Measurements from ENCODE around the gene OCSTAMP. TPM values are rescaled to one million over a fixed set of nuclear protein-coding genes. Genes with fewer than 3 reads are reported as not detected.
A peak's percentile ranks its signal among the peaks of the same experiment; 100 is the strongest.

OCSTAMP gene, protein sequence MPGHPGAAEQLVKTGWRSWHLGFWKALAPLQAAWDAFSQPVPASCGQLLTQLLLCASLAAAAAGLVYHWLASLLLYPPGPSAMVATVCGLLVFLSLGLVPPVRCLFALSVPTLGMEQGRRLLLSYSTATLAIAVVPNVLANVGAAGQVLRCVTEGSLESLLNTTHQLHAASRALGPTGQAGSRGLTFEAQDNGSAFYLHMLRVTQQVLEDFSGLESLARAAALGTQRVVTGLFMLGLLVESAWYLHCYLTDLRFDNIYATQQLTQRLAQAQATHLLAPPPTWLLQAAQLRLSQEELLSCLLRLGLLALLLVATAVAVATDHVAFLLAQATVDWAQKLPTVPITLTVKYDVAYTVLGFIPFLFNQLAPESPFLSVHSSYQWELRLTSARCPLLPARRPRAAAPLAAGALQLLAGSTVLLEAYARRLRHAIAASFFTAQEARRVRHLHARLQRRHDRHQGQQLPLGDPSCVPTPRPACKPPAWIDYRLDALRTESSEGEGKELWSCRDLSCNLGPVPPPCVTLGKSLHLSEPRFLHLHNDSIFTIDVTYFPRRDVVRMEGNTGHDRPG
- polyA plus RNA-seq (2013) = not detected

DNA sequence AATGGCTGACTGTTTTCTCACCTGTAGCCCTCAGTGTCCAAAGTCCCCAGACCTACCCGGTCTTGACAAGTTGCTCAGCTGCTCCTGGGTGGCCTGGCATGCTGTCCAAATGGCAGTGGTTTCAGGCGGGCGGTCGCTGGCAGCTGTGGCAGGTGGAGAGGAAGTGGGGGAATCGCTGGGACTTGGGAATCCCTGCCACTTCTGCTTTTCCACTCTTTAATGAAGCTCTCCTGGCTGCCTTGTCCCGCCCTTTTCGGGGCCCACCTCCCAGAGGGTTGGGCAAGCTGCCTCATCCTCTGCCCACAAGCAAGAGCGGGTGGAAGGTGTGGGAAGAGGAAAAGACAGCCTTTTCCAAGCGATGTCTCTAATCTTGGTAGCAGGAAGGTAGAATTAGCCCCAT, at the start of gene OCSTAMP:
OCSTAMP (minus strand) TSS at position 194 of the 400 bp plus-strand sequence; CDS start at position 100, 94 bp downstream.
- Histone ChIP-seq H3K9me3 (ENCODE audit: control extremely low read depth in 1 of 5, control insufficient read depth in 4 of 5, insufficient read depth in 2 of 5, low read depth in 1 of 5, low read length in 4 of 5) (no peaks in the 10 kb centered on the region), H3K4me3 (ENCODE audit: control insufficient read depth in 1 of 7, extremely low read depth in 1 of 7, insufficient read depth in 4 of 7, low read depth in 2 of 7, low read length in 6 of 7) (peak within 1 kb of the TSS in 1 of 7 experiments; percentile 20), H3K27me3 (replicated peaks in 2 of 5; ENCODE audit: control insufficient read depth in 4 of 5, insufficient read depth in 5 of 5, low read length in 4 of 5) (no peaks in the 10 kb centered on the region), H3K4me1 (ENCODE audit: control extremely low read depth in 1 of 4, control insufficient read depth in 4 of 4, insufficient read depth in 4 of 4, low read length in 3 of 4) (peaks cover 8 to 64% (median 58%) of the 10 kb centered on the region in 4 experiments), H3K36me3 (ENCODE audit: control insufficient read depth in 4 of 4, insufficient read depth in 4 of 4, low read length in 3 of 4) (no peaks in the 10 kb centered on the region), H3K27ac (ENCODE audit: insufficient read depth in 1 of 2, low read depth in 1 of 2, low read length in 2 of 2, poor library complexity in 1 of 2, severe bottlenecking in 2 of 2) (no peak within 1 kb of the TSS)
- peak; percentile 48 to 81 (median 79) for DNase-seq
- ChIA-PET POLR2A (interaction anchor here (0.6 to 0.9 kb wide), 2 partner anchors 9 to 38 kb away, joined by 3 read pairs; no protein-coding TSS in a partner anchor), CTCF (interaction anchor here (0.7 to 2.1 kb wide), 9 partner anchors 10 to 202 kb away, joined by 3 to 7 read pairs (median 4); partner anchors contain the start of gene ZNF334)
- 0% methylated on average over 4 of the region's 9 CpGs for WGBS (ENCODE audit: insufficient coverage)

DNA sequence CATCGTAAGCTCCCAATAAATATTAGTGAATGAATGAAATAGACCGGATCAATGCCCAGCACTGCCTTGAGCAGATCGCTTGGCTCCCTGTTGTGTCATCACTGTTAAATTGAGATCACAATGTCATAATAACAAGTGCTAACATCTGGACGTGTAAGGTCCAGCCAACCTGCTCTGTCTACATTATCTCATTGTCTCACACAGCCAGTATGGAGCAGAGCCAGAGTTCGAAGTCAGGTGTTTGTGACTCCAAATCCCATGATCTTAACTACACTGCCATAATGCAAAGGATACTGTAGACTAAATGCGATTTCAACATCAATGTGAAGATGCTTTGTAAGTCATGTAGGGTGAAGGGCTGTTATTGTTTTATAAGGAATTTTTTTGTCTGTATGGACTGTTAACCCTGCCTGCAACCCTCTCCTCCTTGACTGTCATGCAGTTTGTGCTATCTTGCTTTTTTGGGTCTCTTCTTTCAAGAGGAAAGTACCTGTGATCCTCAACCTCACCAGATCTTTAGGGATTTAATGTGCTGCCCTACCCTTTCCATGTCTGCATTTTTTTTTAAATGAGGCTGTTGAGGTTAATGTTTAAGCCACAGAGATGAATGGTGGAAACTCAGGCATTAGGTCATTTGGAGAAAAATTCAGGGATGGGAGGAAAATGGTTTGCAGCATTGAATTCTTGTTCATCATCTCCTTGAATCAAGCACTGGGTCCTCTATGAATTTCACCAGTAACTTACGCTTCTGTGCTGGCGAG, 49.0 kb upstream of the OCSTAMP start:
- H3K4me1 ChIP-seq (ENCODE audit: control extremely low read depth in 1 of 4, control insufficient read depth in 4 of 4, insufficient read depth in 4 of 4, low read length in 3 of 4) = no peaks in the 10 kb centered on the region
- POLR2A ChIA-PET = no interaction called here
- H3K4me3 ChIP-seq (ENCODE audit: control insufficient read depth in 1 of 7, extremely low read depth in 1 of 7, insufficient read depth in 4 of 7, low read depth in 2 of 7, low read length in 6 of 7) = no peak overlapping the region
- no peak for DNase-seq
- H3K36me3 ChIP-seq (ENCODE audit: control insufficient read depth in 4 of 4, insufficient read depth in 4 of 4, low read length in 3 of 4) = no peaks in the 10 kb centered on the region
- no peaks in the 10 kb centered on the region for H3K9me3 ChIP-seq (ENCODE audit: control extremely low read depth in 1 of 5, control insufficient read depth in 4 of 5, insufficient read depth in 2 of 5, low read depth in 1 of 5, low read length in 4 of 5)
- CTCF ChIA-PET = no interaction called here
- 82% methylated on average over 2 of the region's 8 CpGs for WGBS (ENCODE audit: insufficient coverage)
- H3K27me3 ChIP-seq (replicated peaks in 2 of 5; ENCODE audit: control insufficient read depth in 4 of 5, insufficient read depth in 5 of 5, low read length in 4 of 5) = peaks cover 0 to 6% (median 0%) of the 10 kb centered on the region in 5 experiments
- H3K27ac ChIP-seq (ENCODE audit: insufficient read depth in 1 of 2, low read depth in 1 of 2, low read length in 2 of 2, poor library complexity in 1 of 2, severe bottlenecking in 2 of 2) = no peak overlapping the region

DNA sequence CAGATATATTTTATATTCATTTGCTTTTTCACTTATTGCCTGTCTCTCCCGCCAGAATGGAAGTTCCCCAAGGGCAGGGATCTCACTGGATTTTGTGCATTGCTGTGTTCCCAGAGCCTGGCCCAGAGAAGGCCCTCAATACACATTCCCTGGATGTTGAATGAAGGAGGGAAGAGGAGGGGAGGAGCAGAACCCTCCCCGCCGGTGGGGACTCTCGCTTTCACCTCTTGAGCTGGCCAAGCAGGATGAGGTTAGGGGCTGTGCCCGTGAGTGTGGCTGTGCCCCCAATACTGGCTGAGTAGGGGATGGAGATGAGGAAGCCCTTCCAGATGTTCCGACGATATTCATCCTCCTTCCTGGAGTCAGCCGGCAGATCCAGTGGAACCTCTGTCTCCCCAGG, 45.5 kb upstream of the OCSTAMP start:
- H3K27ac ChIP-seq (ENCODE audit: insufficient read depth in 1 of 2, low read depth in 1 of 2, low read length in 2 of 2, poor library complexity in 1 of 2, severe bottlenecking in 2 of 2) = no peak overlapping the region
- H3K9me3 ChIP-seq (ENCODE audit: control extremely low read depth in 1 of 5, control insufficient read depth in 4 of 5, insufficient read depth in 2 of 5, low read depth in 1 of 5, low read length in 4 of 5) = no peaks in the 10 kb centered on the region
- H3K4me3 ChIP-seq (ENCODE audit: control insufficient read depth in 1 of 7, extremely low read depth in 1 of 7, insufficient read depth in 4 of 7, low read depth in 2 of 7, low read length in 6 of 7) = no peak overlapping the region
- H3K36me3 ChIP-seq (ENCODE audit: control insufficient read depth in 4 of 4, insufficient read depth in 4 of 4, low read length in 3 of 4) = no peaks in the 10 kb centered on the region
- H3K27me3 ChIP-seq (replicated peaks in 2 of 5; ENCODE audit: control insufficient read depth in 4 of 5, insufficient read depth in 5 of 5, low read length in 4 of 5) = peaks cover 0 to 11% (median 0%) of the 10 kb centered on the region in 5 experiments
- 94% methylated on average over 3 of the region's 8 CpGs for WGBS (ENCODE audit: insufficient coverage)
- no peak for DNase-seq
- no peaks in the 10 kb centered on the region for H3K4me1 ChIP-seq (ENCODE audit: control extremely low read depth in 1 of 4, control insufficient read depth in 4 of 4, insufficient read depth in 4 of 4, low read length in 3 of 4)
- POLR2A ChIA-PET = no interaction called here
- CTCF ChIA-PET = interaction anchor here (1.0 to 1.6 kb wide), 3 partner anchors 10 to 51 kb away, joined by 3 to 4 read pairs (median 3); no protein-coding TSS in a partner anchor

DNA sequence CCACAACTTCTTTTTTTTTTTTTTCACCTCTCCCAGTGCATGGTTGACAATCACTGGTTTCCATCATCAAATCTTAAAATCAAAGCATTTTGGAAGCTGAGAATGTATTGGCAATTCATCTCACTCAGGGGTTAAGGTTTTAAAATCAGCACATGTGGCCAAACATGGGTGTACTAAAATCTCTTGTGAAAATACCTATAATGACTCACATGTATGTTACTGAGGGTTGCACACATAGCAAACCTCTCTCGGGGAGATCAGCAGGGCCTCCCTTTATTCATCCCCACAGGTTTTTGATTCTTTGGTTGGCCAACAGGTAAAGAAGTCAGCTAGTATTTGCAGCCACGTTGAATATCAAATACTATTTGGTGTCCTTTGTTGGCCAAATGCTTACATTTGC, 44.3 kb upstream of the OCSTAMP start:
- no peak overlapping the region for H3K4me3 ChIP-seq (ENCODE audit: control insufficient read depth in 1 of 7, extremely low read depth in 1 of 7, insufficient read depth in 4 of 7, low read depth in 2 of 7, low read length in 6 of 7)
- ChIA-PET POLR2A (interaction anchor here (0.6 kb wide), 1 partner anchor 516 kb away, joined by 3 read pairs; no protein-coding TSS in a partner anchor), CTCF (interaction anchor here (1.1 kb wide), 1 partner anchor 11 kb away, joined by 3 read pairs; no protein-coding TSS in a partner anchor)
- no CpG with 5 or more reads among the region's 2 CpGs for WGBS (ENCODE audit: insufficient coverage)
- no peaks in the 10 kb centered on the region for H3K36me3 ChIP-seq (ENCODE audit: control insufficient read depth in 4 of 4, insufficient read depth in 4 of 4, low read length in 3 of 4)
- H3K27ac ChIP-seq (ENCODE audit: insufficient read depth in 1 of 2, low read depth in 1 of 2, low read length in 2 of 2, poor library complexity in 1 of 2, severe bottlenecking in 2 of 2) = no peak overlapping the region
- H3K27me3 ChIP-seq (replicated peaks in 2 of 5; ENCODE audit: control insufficient read depth in 4 of 5, insufficient read depth in 5 of 5, low read length in 4 of 5) = peaks cover 0 to 11% (median 0%) of the 10 kb centered on the region in 5 experiments
- no peak for DNase-seq
- no peaks in the 10 kb centered on the region for H3K4me1 ChIP-seq (ENCODE audit: control extremely low read depth in 1 of 4, control insufficient read depth in 4 of 4, insufficient read depth in 4 of 4, low read length in 3 of 4)
- H3K9me3 ChIP-seq (ENCODE audit: control extremely low read depth in 1 of 5, control insufficient read depth in 4 of 5, insufficient read depth in 2 of 5, low read depth in 1 of 5, low read length in 4 of 5) = no peaks in the 10 kb centered on the region

DNA sequence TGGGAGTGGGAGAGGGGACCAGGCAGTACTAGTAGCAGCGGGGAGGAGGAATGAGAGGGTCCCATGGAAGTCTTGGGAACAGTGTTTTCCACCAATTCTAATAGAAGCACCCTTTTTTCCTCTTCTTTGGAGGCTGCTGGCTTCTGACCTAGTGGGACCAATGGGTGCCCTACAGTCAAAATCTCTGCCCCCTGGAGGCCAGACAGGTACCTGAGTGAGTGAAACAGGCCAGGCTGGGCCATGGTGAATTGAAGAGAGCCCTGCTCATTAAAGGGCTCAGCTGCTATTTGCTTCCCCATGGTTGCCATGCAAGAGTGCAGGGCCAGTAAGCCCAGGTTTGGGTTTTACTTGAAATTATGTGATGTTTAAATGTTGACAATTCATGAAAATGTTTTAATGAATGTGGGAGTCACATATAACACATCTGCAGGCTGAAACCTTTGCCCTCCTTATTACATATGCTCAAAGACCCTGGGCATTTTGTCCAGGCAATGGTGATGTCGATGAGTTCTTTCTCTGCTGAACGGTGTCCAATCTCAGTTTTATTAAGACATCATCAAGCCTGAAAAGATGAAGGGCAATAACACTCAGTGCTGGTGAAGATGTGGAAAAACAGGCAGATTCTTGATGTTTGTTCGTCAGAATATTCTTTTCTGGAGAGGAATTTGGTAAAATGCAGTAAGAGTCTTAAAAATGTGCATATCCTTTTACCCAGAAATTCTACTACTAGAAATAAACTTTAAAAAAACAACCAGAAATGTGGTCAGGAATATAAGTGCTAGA, 42.3 kb upstream of the OCSTAMP start:
- Histone ChIP-seq H3K27me3 (replicated peaks in 2 of 5; ENCODE audit: control insufficient read depth in 4 of 5, insufficient read depth in 5 of 5, low read length in 4 of 5) (peaks cover 0 to 7% (median 0%) of the 10 kb centered on the region in 5 experiments), H3K4me3 (ENCODE audit: control insufficient read depth in 1 of 7, extremely low read depth in 1 of 7, insufficient read depth in 4 of 7, low read depth in 2 of 7, low read length in 6 of 7) (no peak overlapping the region), H3K27ac (ENCODE audit: insufficient read depth in 1 of 2, low read depth in 1 of 2, low read length in 2 of 2, poor library complexity in 1 of 2, severe bottlenecking in 2 of 2) (no peak overlapping the region), H3K9me3 (ENCODE audit: control extremely low read depth in 1 of 5, control insufficient read depth in 4 of 5, insufficient read depth in 2 of 5, low read depth in 1 of 5, low read length in 4 of 5) (no peaks in the 10 kb centered on the region), H3K36me3 (ENCODE audit: control insufficient read depth in 4 of 4, insufficient read depth in 4 of 4, low read length in 3 of 4) (no peaks in the 10 kb centered on the region), H3K4me1 (ENCODE audit: control extremely low read depth in 1 of 4, control insufficient read depth in 4 of 4, insufficient read depth in 4 of 4, low read length in 3 of 4) (peaks cover 0 to 8% (median 2%) of the 10 kb centered on the region in 4 experiments)
- whole genome bisulfite sequencing (ENCODE audit: insufficient coverage) = 100% methylated on average over 2 of the region's 4 CpGs
- DNase-seq = no peak
- POLR2A ChIA-PET = no interaction called here
- CTCF ChIA-PET = interaction anchor here (0.9 kb wide), 1 partner anchor 41 kb away, joined by 4 read pairs; no protein-coding TSS in a partner anchor

DNA sequence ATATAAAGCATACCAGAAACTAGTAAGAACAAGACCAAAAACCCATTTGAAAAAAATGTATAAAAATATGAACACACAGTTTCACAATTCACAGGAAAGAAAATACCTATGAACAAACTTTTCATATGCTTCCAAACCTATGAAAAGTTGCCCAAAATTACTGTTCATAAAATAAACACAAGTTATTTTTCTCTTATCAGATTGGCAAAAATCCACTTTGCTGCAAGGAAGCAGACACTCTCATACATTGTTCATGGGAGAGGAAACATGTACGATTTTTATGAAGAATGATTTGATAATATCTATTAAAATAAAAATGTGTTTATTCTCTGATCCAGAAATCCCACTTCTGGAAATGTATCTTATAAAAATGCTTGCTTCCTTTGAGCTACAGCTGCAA, 40.0 kb upstream of the OCSTAMP start:
- peaks cover 0 to 8% (median 2%) of the 10 kb centered on the region in 4 experiments for H3K4me1 ChIP-seq (ENCODE audit: control extremely low read depth in 1 of 4, control insufficient read depth in 4 of 4, insufficient read depth in 4 of 4, low read length in 3 of 4)
- CTCF ChIA-PET = no interaction called here
- H3K27me3 ChIP-seq (replicated peaks in 2 of 5; ENCODE audit: control insufficient read depth in 4 of 5, insufficient read depth in 5 of 5, low read length in 4 of 5) = peaks cover 0 to 7% (median 0%) of the 10 kb centered on the region in 5 experiments
- no CpG with 5 or more reads among the region's 1 CpG for WGBS (ENCODE audit: insufficient coverage)
- no peak overlapping the region for H3K4me3 ChIP-seq (ENCODE audit: control insufficient read depth in 1 of 7, extremely low read depth in 1 of 7, insufficient read depth in 4 of 7, low read depth in 2 of 7, low read length in 6 of 7)
- POLR2A ChIA-PET = no interaction called here
- no peaks in the 10 kb centered on the region for H3K36me3 ChIP-seq (ENCODE audit: control insufficient read depth in 4 of 4, insufficient read depth in 4 of 4, low read length in 3 of 4)
- no peaks in the 10 kb centered on the region for H3K9me3 ChIP-seq (ENCODE audit: control extremely low read depth in 1 of 5, control insufficient read depth in 4 of 5, insufficient read depth in 2 of 5, low read depth in 1 of 5, low read length in 4 of 5)
- DNase-seq = peak in 1 of 3 donors; percentile 8
- no peak overlapping the region for H3K27ac ChIP-seq (ENCODE audit: insufficient read depth in 1 of 2, low read depth in 1 of 2, low read length in 2 of 2, poor library complexity in 1 of 2, severe bottlenecking in 2 of 2)

Data from common myeloid progenitor, CD34-positive (primary cell).